Activated CD4-positive, alpha-beta T cell treated with anti-CD3 and anti-CD28 coated beads for 36 hours (primary cell): Measurements from ENCODE around the gene SEMA7A. TPM values are rescaled to one million over a fixed set of nuclear protein-coding genes. Genes with fewer than 3 reads are reported as not detected.
"Not testable (repeated sequence)": the region's sequence is repeated elsewhere in the genome, so short reads cannot be mapped to it uniquely, and the experiment has no call there.

Experiments used
- ATAC-seq: fragments of 200-7000 bp; cut with Tn5 transposase; one replicate; pipeline ENCODE4 v1.10.0; 2021; ENCODE audit warnings: mild to moderate bottlenecking, moderate library complexity
- CTCF ChIA-PET: fragments of 350-600 bp; sonication (Branson Sonifier 250); formaldehyde crosslinking; loops from one replicate; lab custom pipeline; 2021; ENCODE audit warnings: antibody characterized with exemption; lab: Charles Lee
- POLR2A ChIA-PET: fragments of 350-600 bp; sonication (Branson Sonifier 250); formaldehyde crosslinking; loops from one replicate; lab custom pipeline; 2021; ENCODE audit warnings: antibody characterized with exemption, inconsistent platforms; lab: Charles Lee
- DNase-seq: peaks from one replicate; pipeline ENCODE4 v3.0.0-alpha.2; 2020
- H3K27ac Mint-ChIP-seq: one replicate; pipeline ENCODE4 v1.8.0; 2021; ENCODE audit warnings: mixed read lengths
- H3K27me3 Mint-ChIP-seq: one replicate; pipeline ENCODE4 v1.8.0; 2021; ENCODE audit warnings: mixed read lengths
- H3K36me3 Mint-ChIP-seq: one replicate; pipeline ENCODE4 v1.8.0; 2021; ENCODE audit warnings: low read depth, mixed read lengths
- H3K4me1 Mint-ChIP-seq: one replicate; pipeline ENCODE4 v1.8.0; 2021; ENCODE audit warnings: mixed read lengths
- H3K4me3 Mint-ChIP-seq: one replicate; pipeline ENCODE4 v1.8.0; 2021; ENCODE audit warnings: mild to moderate bottlenecking, moderate library complexity, mixed read lengths
- H3K9me3 Mint-ChIP-seq: one replicate; pipeline ENCODE4 v1.8.0; 2021; ENCODE audit warnings: low read depth, mixed read lengths
- intact Hi-C, 2 experiments: fragments of 100-400 bp; cut with DNase I in 1 of 2; cut with micrococcal nuclease in 1 of 2; formaldehyde crosslinking; loops; one replicate each; pipeline versions ENCODE4 v1.14.2 to v1.15.1; 2022 to 2024; cut with DNase I, micrococcal nuclease
- total RNA-seq, 2 experiments: library from RNA; stranded (reverse); gene quantifications; one replicate each; pipeline ENCODE4 v1.2.3, GENCODE V29; 2021

The SEMA7A gene
- total RNA-seq, 2 experiments from 2014 or later: 57.3 to 57.7 TPM

GRCh38 chr15:74461847-74462511 lies 28.2 kb upstream of the SEMA7A start:
- Mint-ChIP-seq H3K4me3 (peak overlapping the region; percentile 96), H3K36me3 (peaks cover 22% of the 10 kb centered on the region), H3K9me3 (peaks cover 2% of the 10 kb centered on the region), H3K27me3 (no peaks in the 10 kb centered on the region), H3K27ac (peak overlapping the region; percentile 97), H3K4me1 (peaks cover 46% of the 10 kb centered on the region)
- ChIA-PET POLR2A (interaction anchor here (0.7 to 2.7 kb wide), 7 partner anchors 15 to 84 kb away, joined by 3 to 13 read pairs (median 3); partner anchors contain the start of gene ARID3B), CTCF (interaction anchor here (0.6 to 2.3 kb wide), 12 partner anchors 16 to 489 kb away, joined by 3 to 13 read pairs (median 4); partner anchors contain the start of genes ARID3B and CLK3)
- intact Hi-C loops: loop anchor here (1.0 to 5.0 kb wide), 22 partner anchors 23 to 739 kb away; partner anchors contain the start of genes CLK3 (in 2 of the 2), ARID3B (in 1 of the 2), C15orf39 (in 1 of the 2) and EDC3 (in 1 of the 2)
- no peak for DNase-seq
- no peak for ATAC-seq

- DNase-seq (peak; percentile 99), ATAC-seq (peak; percentile 97)
- peaks cover 2% of the 10 kb centered on the region for H3K9me3 Mint-ChIP-seq
- CTCF ChIA-PET: interaction anchor here (0.6 to 2.3 kb wide), 13 partner anchors 19 to 488 kb away, joined by 3 to 13 read pairs (median 5); partner anchors contain the start of genes ARID3B and CLK3
- peak within 1 kb of the TSS; percentile 97 for H3K27ac Mint-ChIP-seq
- POLR2A ChIA-PET: interaction anchor here (0.5 to 2.7 kb wide), 13 partner anchors 11 to 467 kb away, joined by 3 to 13 read pairs (median 3); partner anchors contain the start of genes ARID3B and PML
- H3K36me3 Mint-ChIP-seq: peaks cover 24% of the 10 kb centered on the region
- no peaks in the 10 kb centered on the region for H3K27me3 Mint-ChIP-seq
- H3K4me3 Mint-ChIP-seq: peak within 1 kb of the TSS; percentile 96
- H3K4me1 Mint-ChIP-seq: peaks cover 47% of the 10 kb centered on the region
- intact Hi-C loops: loop anchor here (1.0 to 5.0 kb wide), 22 partner anchors 22 to 740 kb away; partner anchors contain the start of genes CLK3 (in 2 of the 2), ARID3B (in 1 of the 2), C15orf39 (in 1 of the 2) and EDC3 (in 1 of the 2)
These were observed 27.4 kb upstream of the SEMA7A start, which contains the start of gene UBL7 for GRCh38 chr15:74460871-74461846. UBL7 (minus strand) TSS chr15:74461160; CDS start chr15:74458867, 2,293 bp downstream.

GRCh38 chr15:74460298-74460697 lies 26.5 kb upstream of the SEMA7A start:
- intact Hi-C loops: loop anchor here (2.0 to 5.0 kb wide), 6 partner anchors 21 to 741 kb away; partner anchors contain the start of genes C15orf39 (in 1 of the 2) and PPCDC (in 1 of the 2)
- ChIA-PET CTCF (interaction anchor here (1.2 to 2.3 kb wide), 4 partner anchors 18 to 81 kb away, joined by 3 to 13 read pairs (median 5); partner anchors contain the start of gene ARID3B), POLR2A (interaction anchor here (0.5 to 2.7 kb wide), 4 partner anchors 10 to 86 kb away, joined by 3 to 13 read pairs (median 6); partner anchors contain the start of gene ARID3B)
- Mint-ChIP-seq H3K9me3 (peaks cover 2% of the 10 kb centered on the region), H3K27me3 (no peaks in the 10 kb centered on the region), H3K27ac (peak overlapping the region; percentile 97), H3K4me3 (peak overlapping the region; percentile 96), H3K36me3 (peaks cover 25% of the 10 kb centered on the region), H3K4me1 (peaks cover 49% of the 10 kb centered on the region)
- DNase-seq: no peak
- ATAC-seq: no peak

DNA sequence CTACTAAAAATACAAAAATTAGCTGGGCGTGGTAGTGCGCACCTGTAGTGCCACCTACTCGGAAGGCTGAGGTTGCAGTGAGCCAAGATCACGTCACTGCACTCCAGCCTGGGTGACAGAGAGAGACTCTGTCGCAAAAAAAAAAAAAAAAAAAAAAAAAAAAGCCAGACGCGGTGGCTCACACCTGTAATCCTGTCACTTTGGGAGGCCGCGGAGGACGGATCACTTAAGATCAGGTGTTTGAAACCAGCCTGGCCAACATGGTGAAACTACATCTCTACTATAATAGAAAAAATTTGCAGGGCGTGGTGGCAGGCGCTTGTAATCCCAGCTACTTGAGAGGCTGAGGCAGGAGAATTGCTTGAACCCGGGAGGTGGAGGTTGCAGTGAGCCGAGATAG lies 26.0 kb upstream of the SEMA7A start:
- not testable (repeated sequence) for H3K27ac Mint-ChIP-seq, ATAC-seq, H3K27me3 Mint-ChIP-seq, H3K9me3 Mint-ChIP-seq, DNase-seq
- H3K4me1 Mint-ChIP-seq: peaks cover 47% of the 10 kb centered on the region
- ChIA-PET POLR2A (interaction anchor here (2.7 kb wide), 1 partner anchor 86 kb away, joined by 8 read pairs; no protein-coding TSS in a partner anchor), CTCF (interaction anchor here (1.3 kb wide), 1 partner anchor 17 kb away, joined by 5 read pairs; no protein-coding TSS in a partner anchor)
- H3K4me3 Mint-ChIP-seq: peak overlapping the region; percentile 96
- intact Hi-C loops: loop anchor here (2.0 to 5.0 kb wide), 6 partner anchors 21 to 741 kb away; partner anchors contain the start of genes C15orf39 (in 1 of the 2) and PPCDC (in 1 of the 2)
- H3K36me3 Mint-ChIP-seq: peaks cover 29% of the 10 kb centered on the region

- intact Hi-C loops: no loop called here
- peak overlapping the region; percentile 40 for H3K27ac Mint-ChIP-seq
- H3K27me3 Mint-ChIP-seq: no peaks in the 10 kb centered on the region
- no peak overlapping the region for H3K4me3 Mint-ChIP-seq
- ATAC-seq (no peak), DNase-seq (no peak)
- ChIA-PET CTCF (interaction anchor here (0.8 to 2.7 kb wide), 4 partner anchors 19 to 96 kb away, joined by 3 to 6 read pairs (median 3); no protein-coding TSS in a partner anchor), POLR2A (interaction anchor here (0.6 kb wide), 1 partner anchor 121 kb away, joined by 3 read pairs; no protein-coding TSS in a partner anchor)
- H3K4me1 Mint-ChIP-seq: peaks cover 45% of the 10 kb centered on the region
- no peaks in the 10 kb centered on the region for H3K9me3 Mint-ChIP-seq
- H3K36me3 Mint-ChIP-seq: peaks cover 30% of the 10 kb centered on the region
These were observed 24.7 kb upstream of the SEMA7A start for GRCh38 chr15:74458473-74458872.

GRCh38 chr15:74457036-74457435 lies 23.3 kb upstream of the SEMA7A start:
- H3K27ac Mint-ChIP-seq, H3K9me3 Mint-ChIP-seq, DNase-seq, intact Hi-C loops, ATAC-seq, H3K27me3 Mint-ChIP-seq, H3K4me3 Mint-ChIP-seq, POLR2A ChIA-PET: not testable (repeated sequence)
- Mint-ChIP-seq H3K4me1 (peaks cover 33% of the 10 kb centered on the region), H3K36me3 (peaks cover 31% of the 10 kb centered on the region)
- CTCF ChIA-PET: interaction anchor here (0.6 to 2.7 kb wide), 4 partner anchors 15 to 88 kb away, joined by 3 to 6 read pairs (median 4); no protein-coding TSS in a partner anchor

- Mint-ChIP-seq H3K4me1 (peaks cover 22% of the 10 kb centered on the region), H3K36me3 (peaks cover 36% of the 10 kb centered on the region), H3K9me3 (no peaks in the 10 kb centered on the region), H3K27me3 (no peaks in the 10 kb centered on the region), H3K4me3 (no peak overlapping the region), H3K27ac (peak overlapping the region; percentile 39)
- ATAC-seq (no peak), DNase-seq (no peak)
- ChIA-PET POLR2A (no interaction called here), CTCF (interaction anchor here (0.7 to 1.9 kb wide), 8 partner anchors 12 to 83 kb away, joined by 3 to 12 read pairs (median 5); no protein-coding TSS in a partner anchor)
- intact Hi-C loops: loop anchor here in 1 of 2 experiments (5.0 kb wide), 1 partner anchor 37 kb away; no protein-coding TSS in a partner anchor
These were observed 21.2 kb upstream of the SEMA7A start for GRCh38 chr15:74454764-74455500.

- no peak overlapping the region for H3K4me3 Mint-ChIP-seq
These were observed 20.4 kb upstream of the SEMA7A start for GRCh38 chr15:74453925-74454763.

More at GRCh38 chr15:74453925-74454763, 20.4 kb upstream of the SEMA7A start:
- DNase-seq (no peak), ATAC-seq (peak; percentile 42)
- no peak overlapping the region for H3K27ac Mint-ChIP-seq
- no peaks in the 10 kb centered on the region for H3K27me3 Mint-ChIP-seq
- POLR2A ChIA-PET: no interaction called here
- no peaks in the 10 kb centered on the region for H3K9me3 Mint-ChIP-seq
- intact Hi-C loops: loop anchor here in 1 of 2 experiments (5.0 kb wide), 1 partner anchor 38 kb away; no protein-coding TSS in a partner anchor
- peaks cover 36% of the 10 kb centered on the region for H3K36me3 Mint-ChIP-seq
- H3K4me1 Mint-ChIP-seq: peaks cover 22% of the 10 kb centered on the region
- CTCF ChIA-PET: interaction anchor here (0.7 to 1.9 kb wide), 8 partner anchors 12 to 86 kb away, joined by 3 to 12 read pairs (median 4); partner anchors contain the start of gene CYP11A1
